DMS114 treated with DMSO at 0.1 percent for 48 hours (cell line): ENCODE results near the gene NDEL1.

ENCODE experiments used
- DNase-seq: peaks from one replicate; lab custom pipeline; 2025; ENCODE audit not compliant: unreplicated experiment; lab: John Stamatoyannopoulos, UW

NDEL1 gene

GRCh38 chr17:8500609-8501008, 64.9 kb downstream of the NDEL1 start:
- no peak for DNase-seq

GRCh38 chr17:8502126-8502525, 66.4 kb downstream of the NDEL1 start:
- DNase-seq = no peak

- DNase-seq = no peak
Measured at GRCh38 chr17:8503368-8503767, 67.7 kb downstream of the NDEL1 start.

- DNase-seq = no peak
Measured at GRCh38 chr17:8503807-8504206, 68.1 kb downstream of the NDEL1 start.

- no peak for DNase-seq
Measured at GRCh38 chr17:8504460-8505207, 69.0 kb downstream of the NDEL1 start.

GRCh38 chr17:8506145-8506544, 70.5 kb downstream of the NDEL1 start:
- DNase-seq = no peak

GRCh38 chr17:8514801-8515200, 79.1 kb downstream of the NDEL1 start:
- no peak for DNase-seq
